Lung (tissue), 12 donors: ENCODE results near the gene MACROD1. TPM values are rescaled to one million over a fixed set of nuclear protein-coding genes. Genes with fewer than 3 reads are reported as not detected.

Source experiments
- ATAC-seq: fragments of 200-7000 bp; cut with Tn5 transposase; one replicate; pipeline ENCODE4 v1.9.1; 2020; ENCODE audit warnings: moderate number of reproducible peaks; ENCODE audit not compliant: insufficient read depth, low FRiP score
- DNase-seq, 3 donors: peaks; one replicate each; pipeline ENCODE4 v3.0.0-alpha.2; 2013 to 2017
- H3K27ac ChIP-seq, 2 donors: one replicate each; pipeline ENCODE4 v1.5.1; 2013; ENCODE audit warnings: mild to moderate bottlenecking in 2 of 2, moderate library complexity in 2 of 2, control low read depth in 1 of 2, inconsistent platforms in 1 of 2, low read depth in 1 of 2, low read length in 1 of 2
- H3K27me3 ChIP-seq, 3 donors: one replicate each; pipeline ENCODE4 v1.5.1; 2013; ENCODE audit warnings: low read length in 2 of 3; ENCODE audit not compliant: control insufficient read depth in 3 of 3, insufficient read depth in 3 of 3
- H3K36me3 ChIP-seq, 4 donors: one replicate each; pipeline ENCODE4 v1.5.1; 2013; ENCODE audit warnings: low read length in 4 of 4, mild to moderate bottlenecking in 1 of 4, moderate library complexity in 1 of 4; ENCODE audit not compliant: control insufficient read depth in 4 of 4, insufficient read depth in 4 of 4
- H3K4me1 ChIP-seq, 5 donors: one replicate each; pipeline ENCODE4 v1.5.1; 2013; ENCODE audit warnings: low read length in 5 of 5, mild to moderate bottlenecking in 2 of 5, moderate library complexity in 1 of 5; ENCODE audit not compliant: control insufficient read depth in 5 of 5, insufficient read depth in 5 of 5
- H3K4me3 ChIP-seq: one replicate; pipeline ENCODE4 v1.5.1; 2013; ENCODE audit warnings: mild to moderate bottlenecking, control low read depth, moderate library complexity
- H3K9ac ChIP-seq, 2 donors: one replicate each; pipeline ENCODE4 v1.5.1; 2013; ENCODE audit warnings: low read length in 2 of 2, control low read depth in 1 of 2; ENCODE audit not compliant: insufficient read depth in 1 of 2
- H3K9me3 ChIP-seq, 4 donors: one replicate each; pipeline ENCODE4 v1.5.1; 2013; ENCODE audit warnings: low read length in 3 of 4, mild to moderate bottlenecking in 1 of 4, moderate library complexity in 1 of 4; ENCODE audit not compliant: control insufficient read depth in 4 of 4, insufficient read depth in 3 of 4
- WGBS, 2 donors: extraction: QIAGEN DNeasy Blood & Tissue Kit; methylation state at CpG; one replicate each; pipeline ENCODE4 v1.1.7; 2013; 5-methylcytosine and 5-hydroxymethylcytosine counted together
- polyA plus RNA-seq, 2 donors: library from polyadenylated mRNA; stranded (reverse); fragments of 200-250 nt; gene quantifications; one replicate each; pipeline ENCODE4 v1.2.1, GENCODE V29; 2013
- total RNA-seq, 2 donors: library from RNA; depleted of rRNA in 1 of 2; stranded (reverse); fragments of >200 nt in 1 of 2; gene quantifications; one replicate each; pipeline ENCODE4 v1.2.1, GENCODE V29; 2014 to 2021
- TF ChIP-seq, protein P1 (sequence below): IDR thresholded peaks from 2 replicates; pipeline ENCODE4 v1.5.1; 2012; ENCODE audit warnings: mild to moderate bottlenecking; ENCODE audit errors: control extremely low read depth, extremely low read depth
- donor health status: control.
- donor health status: control.
- donor health status: Bipolar disorder and iron deficiency.
- donor health status: healthy.
- donor health status: DM: yes; HTN: yes; CAD: no.

MACROD1 gene
- total and polyA plus RNA-seq, 4 donors: 9.9 to 70.0 (median 19.0) TPM

DNA sequence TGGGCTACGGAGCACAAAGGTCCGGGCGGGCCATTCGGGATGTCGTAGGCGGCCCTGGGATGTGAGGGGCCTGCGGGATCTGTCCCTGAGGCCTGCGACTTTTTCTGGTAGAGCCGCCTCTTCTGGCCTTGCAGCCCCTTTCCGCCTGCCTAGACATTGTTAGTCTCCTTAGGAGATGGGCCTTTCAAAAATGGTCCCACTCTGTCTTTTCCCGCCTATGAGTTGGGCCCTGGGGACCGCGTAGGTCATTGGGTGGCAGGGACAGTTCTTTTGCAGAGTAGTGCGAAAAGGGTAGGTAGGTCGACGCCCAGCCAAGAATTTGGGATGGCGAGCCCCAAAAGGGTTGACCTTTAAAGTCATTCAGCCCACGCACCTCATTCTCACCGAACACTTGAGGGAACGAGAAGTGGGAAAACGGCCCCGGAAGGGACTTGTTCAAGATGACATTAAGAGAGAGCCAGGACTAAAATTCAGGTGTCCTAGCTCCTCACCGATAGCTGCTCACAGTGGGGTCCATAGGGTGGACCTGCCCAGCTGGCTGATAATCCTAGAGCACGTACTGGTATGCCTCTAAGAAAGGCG, 178.9 kb downstream of the MACROD1 start:
- Histone ChIP-seq H3K4me3 (peak overlapping the region; percentile 97), H3K4me1 (peaks cover 0 to 15% (median 10%) of the 10 kb centered on the region in 5 donors), H3K27me3 (no peaks in the 10 kb centered on the region), H3K36me3 (peaks cover 7 to 23% (median 18%) of the 10 kb centered on the region in 4 donors), H3K9ac (peak overlapping the region; percentile 24 to 55), H3K27ac (peak overlapping the region; percentile 74 to 96), H3K9me3 (no peaks in the 10 kb centered on the region)
- TF ChIP-seq, protein P1, sequence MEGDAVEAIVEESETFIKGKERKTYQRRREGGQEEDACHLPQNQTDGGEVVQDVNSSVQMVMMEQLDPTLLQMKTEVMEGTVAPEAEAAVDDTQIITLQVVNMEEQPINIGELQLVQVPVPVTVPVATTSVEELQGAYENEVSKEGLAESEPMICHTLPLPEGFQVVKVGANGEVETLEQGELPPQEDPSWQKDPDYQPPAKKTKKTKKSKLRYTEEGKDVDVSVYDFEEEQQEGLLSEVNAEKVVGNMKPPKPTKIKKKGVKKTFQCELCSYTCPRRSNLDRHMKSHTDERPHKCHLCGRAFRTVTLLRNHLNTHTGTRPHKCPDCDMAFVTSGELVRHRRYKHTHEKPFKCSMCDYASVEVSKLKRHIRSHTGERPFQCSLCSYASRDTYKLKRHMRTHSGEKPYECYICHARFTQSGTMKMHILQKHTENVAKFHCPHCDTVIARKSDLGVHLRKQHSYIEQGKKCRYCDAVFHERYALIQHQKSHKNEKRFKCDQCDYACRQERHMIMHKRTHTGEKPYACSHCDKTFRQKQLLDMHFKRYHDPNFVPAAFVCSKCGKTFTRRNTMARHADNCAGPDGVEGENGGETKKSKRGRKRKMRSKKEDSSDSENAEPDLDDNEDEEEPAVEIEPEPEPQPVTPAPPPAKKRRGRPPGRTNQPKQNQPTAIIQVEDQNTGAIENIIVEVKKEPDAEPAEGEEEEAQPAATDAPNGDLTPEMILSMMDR: no peak
- 39 to 53% methylated on average over 24 to 25 of the region's 25 CpGs for WGBS, 2 donors
- ATAC-seq: no peak
- DNase-seq: no peak

DNA sequence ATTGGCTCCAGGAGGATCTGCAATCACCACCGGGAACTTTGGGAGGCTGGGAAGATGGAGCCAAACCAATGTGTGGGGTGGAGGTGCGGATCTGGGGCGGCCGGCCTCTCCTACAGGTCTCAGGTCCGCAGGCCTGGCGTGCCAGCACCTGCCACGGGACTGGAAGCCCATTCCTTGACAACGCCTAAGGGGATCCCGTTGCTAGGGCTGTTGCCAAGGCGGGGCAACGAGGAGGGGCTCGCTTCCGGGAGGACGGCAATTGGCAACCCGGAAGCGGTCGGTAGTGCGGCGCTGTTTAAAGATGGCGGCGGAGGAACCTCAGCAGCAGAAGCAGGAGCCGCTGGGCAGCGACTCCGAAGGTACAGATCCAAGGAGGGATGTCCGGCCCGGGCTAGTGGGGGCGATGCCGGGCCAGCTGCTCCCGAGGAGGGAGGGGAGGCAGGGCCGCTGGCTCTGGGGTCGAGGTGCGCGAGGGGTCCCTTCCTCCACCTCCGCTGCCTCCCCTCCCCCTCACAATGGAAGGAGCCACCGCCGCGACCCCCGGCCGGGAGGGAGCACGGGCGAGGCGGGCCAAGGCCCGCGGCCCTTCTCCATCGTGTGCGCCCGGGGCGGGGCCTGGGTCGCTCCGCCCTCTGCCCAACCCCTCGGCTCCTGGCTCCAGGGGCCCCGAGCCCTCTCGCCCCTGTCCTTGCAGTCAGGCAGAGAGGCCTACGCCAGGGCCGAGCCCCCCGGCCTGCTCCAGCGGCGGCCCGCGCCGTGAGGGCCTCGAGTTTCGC, 179.6 kb downstream of the MACROD1 start, which contains the start of gene OTUB1:
TSS of gene OTUB1 (plus strand) at position 283 of the 776 bp plus-strand sequence. CDS start at position 302, 19 bp downstream.
- peak within 1 kb of the TSS; percentile 53 to 55 for H3K9ac ChIP-seq
- H3K4me3 ChIP-seq: peak within 1 kb of the TSS; percentile 97
- no peaks in the 10 kb centered on the region for H3K27me3 ChIP-seq
- peaks cover 7 to 19% (median 14%) of the 10 kb centered on the region in 4 donors for H3K36me3 ChIP-seq
- 1% methylated on average over 55 to 63 of the region's 63 CpGs for WGBS, 2 donors
- ATAC-seq: peak; percentile 94
- no peaks in the 10 kb centered on the region for H3K9me3 ChIP-seq
- peaks cover 0 to 15% (median 10%) of the 10 kb centered on the region in 5 donors for H3K4me1 ChIP-seq
- TF ChIP-seq, protein P1: no peak
- peak; percentile 92 to 94 (median 93) for DNase-seq
- peak within 1 kb of the TSS; percentile 74 to 96 for H3K27ac ChIP-seq

DNA sequence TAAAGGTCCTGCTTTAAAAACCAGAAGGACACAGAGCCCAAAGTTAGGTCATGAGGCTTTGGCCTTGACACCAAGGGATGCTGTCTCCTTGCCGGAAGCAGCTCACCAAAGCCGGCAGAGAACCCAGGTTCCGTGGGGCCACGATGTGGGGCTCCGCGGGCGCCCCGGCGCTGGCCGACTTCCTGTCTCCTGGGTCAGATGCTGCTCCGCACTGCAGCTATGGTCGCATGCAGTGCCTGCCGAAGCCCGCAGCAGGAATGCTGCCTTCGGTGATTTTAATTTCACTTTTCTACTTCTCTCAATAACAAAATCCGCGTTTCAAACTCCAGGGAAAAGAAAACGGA, 180.1 kb downstream of the MACROD1 start:
- Histone ChIP-seq H3K27me3 (no peaks in the 10 kb centered on the region), H3K9ac (peak overlapping the region; percentile 53 to 55), H3K4me1 (peaks cover 0 to 15% (median 10%) of the 10 kb centered on the region in 5 donors), H3K4me3 (peak overlapping the region; percentile 97), H3K27ac (peak overlapping the region; percentile 26 to 96), H3K36me3 (peaks cover 2 to 13% (median 8%) of the 10 kb centered on the region in 4 donors), H3K9me3 (no peaks in the 10 kb centered on the region)
- peak; percentile 15 for ATAC-seq
- 0 to 1% methylated on average over 18 of the region's 18 CpGs for WGBS, 2 donors
- TF ChIP-seq, protein P1: no peak
- DNase-seq: no peak
